HG03066 (cell line): ENCODE results near the gene DAZL.

ENCODE experiments used
- ATAC-seq: cut with Tn5 transposase; IDR thresholded peaks from one replicate; pipeline ENCODE4 v1.9.1; 2021; ENCODE audit warnings: low read depth; ENCODE audit not compliant: unreplicated experiment

DAZL gene

DNA sequence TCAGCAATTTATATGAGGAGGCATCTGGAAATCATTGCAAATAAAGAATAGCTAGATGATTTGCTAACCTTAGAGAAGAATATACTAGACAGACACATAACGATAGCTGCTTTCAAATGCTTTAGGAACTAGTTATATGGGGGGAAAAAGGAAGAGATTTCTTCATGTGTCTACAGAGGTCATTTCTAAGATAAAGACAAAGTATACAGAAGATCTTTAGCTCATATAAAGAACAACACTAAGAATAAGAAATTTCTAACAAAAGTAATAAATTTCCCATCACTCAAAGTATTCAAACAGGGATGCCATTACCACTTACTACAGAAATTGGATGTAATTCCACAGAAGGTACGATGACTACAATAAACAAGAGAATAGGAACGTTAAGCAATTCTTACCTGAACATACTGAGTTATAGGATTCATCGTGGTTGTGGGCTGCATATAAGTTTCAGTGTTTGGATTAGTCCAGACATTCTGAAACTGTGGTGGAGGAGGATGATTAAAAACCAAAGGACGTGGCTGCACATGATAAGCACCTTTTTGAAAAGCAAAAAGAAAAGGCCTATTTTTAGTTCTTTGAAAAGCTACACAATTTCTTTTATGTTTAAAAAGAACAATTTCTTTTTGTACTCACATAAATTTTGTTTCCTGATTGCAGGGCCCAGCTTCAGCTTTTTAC lies 8.7 kb downstream of the DAZL start:
- peak; percentile 60 for ATAC-seq

DNA sequence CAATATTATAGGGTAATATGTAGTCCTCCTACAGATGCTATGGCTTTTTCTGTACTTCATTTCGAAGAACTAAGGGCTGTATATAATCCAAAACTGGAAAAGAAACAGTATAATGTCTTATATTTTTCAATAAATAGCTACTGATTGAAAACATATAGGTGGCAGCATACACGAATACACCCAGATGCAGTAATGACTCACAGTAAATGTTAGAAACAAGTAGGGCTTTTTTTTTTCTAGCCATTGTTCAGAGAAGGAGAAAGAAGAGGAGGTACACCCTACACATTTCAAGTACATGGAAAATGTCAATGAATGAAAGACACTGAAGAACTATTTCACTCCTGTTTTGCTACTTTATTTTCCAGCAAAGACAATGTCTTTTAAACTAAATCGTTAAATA lies 9.4 kb downstream of the DAZL start:
- ATAC-seq: no peak

DNA sequence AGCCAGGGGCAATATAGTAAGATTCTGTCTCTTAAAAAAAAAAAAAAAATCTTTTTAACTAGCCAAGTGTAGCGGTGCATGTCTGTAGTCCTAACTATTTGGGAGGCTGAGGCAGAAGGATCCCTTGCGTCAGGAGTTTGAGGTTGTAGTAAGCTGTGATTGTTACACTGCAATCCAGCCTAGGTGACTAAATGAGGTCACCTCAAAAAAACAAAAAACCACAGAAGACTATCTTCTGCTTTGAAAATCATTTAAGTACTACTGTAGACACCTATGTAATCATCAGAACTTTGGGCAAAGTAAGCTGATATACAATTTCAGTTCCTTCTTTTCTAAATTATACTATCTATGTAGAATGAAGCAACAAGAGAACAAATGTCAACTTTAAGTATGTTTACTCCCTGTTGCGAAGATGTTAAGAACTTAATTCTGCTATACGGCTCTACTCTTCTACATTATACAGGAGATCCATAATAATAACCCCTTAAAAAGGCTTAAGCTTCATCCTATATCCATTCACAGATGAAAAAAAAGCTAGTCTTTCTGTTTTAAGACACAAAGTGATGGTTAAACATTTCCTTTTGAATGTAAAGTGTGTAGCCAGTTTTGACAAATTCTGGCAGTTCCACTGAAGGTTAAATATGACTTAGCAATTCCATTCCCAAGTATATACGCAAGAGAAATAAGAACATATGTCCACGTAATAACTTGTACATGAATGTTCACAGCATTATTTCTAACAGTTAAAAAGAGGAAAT lies 15.2 kb downstream of the DAZL start:
- ATAC-seq: peak; percentile 96

DNA sequence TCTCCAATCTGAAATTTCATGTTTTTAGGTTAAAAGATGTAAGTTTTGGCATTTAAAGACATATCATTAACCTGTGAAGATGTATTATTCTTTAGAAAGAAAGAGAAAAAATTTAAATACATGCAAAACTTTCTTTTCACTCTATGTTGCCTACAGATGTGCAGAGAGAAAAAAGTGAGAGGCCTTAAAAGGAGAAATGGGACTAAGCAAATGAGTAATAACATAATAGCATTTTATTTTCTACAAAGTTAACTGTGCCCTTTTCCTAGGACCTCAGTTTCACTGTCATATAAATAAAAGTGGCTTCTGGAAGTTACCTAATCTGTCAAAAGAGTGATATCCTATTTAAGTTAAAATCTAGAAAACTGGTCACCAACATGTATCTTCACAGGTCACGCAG lies 16.1 kb downstream of the DAZL start:
- ATAC-seq: no peak

DNA sequence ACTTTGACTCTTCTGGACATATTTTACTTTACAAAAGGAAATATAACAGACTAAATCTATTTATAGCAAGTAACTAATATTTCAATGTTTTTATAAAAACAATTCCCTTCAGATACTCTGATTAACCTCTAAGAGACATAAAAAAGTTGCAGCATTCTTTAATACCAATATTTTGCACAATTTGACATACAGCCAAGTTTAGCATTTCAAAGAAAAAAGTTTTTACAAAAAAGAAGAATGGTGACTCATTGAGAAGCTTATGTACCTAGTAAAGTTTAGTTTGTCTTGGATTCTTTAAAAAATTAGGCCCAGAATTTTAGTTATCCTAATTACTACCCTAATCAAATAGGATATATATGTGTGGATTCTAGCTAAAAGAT lies 17.6 kb downstream of the DAZL start:
- ATAC-seq: no peak

DNA sequence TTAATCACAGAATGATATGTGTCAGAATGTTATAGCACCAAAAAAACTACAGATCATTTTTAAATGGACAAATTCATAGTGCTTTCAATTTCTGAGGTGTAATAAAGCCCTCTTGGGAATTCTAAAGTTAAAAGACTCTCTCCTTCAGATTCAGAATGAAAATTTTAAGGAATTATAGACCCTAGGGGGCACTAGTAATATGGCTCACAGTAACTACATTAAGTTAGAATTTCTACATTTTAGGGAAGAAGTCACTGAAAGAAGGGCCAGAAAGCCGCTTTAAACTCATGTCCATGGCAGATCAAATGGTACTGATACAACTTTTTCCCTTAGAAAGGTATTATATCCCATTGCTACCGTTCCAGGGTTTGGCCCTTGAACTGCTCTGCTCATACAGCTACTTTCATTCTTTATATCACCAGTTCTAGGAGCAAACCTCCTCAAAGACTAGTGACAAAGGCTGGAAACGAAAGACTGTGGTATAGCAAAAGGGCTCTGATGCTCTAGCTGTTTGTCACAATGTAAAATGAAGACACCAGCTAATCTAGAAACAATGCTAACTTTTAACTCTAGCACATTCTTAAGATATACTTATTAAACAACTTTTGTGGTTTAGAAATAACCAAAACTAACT lies 18.1 kb downstream of the DAZL start:
- ATAC-seq: no peak

DNA sequence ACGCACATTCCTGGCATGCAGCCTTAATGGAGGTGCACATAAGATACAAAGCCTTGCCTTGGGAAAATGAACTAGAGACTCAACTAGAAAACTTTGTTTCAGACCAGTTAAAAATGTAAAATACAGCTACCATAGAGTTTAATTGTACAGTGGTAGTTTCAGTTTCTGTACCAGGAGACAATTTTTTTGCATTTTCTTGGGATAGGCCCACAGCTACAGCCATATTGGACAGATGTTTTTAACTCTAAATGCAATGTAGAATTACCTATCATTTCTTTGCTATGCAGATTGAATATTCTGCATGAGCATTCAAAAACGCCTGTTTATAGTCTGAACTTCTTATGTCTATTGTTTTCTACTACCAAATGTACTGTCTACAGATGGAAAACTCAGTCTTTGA lies 20.3 kb downstream of the DAZL start:
- ATAC-seq: no peak

DNA sequence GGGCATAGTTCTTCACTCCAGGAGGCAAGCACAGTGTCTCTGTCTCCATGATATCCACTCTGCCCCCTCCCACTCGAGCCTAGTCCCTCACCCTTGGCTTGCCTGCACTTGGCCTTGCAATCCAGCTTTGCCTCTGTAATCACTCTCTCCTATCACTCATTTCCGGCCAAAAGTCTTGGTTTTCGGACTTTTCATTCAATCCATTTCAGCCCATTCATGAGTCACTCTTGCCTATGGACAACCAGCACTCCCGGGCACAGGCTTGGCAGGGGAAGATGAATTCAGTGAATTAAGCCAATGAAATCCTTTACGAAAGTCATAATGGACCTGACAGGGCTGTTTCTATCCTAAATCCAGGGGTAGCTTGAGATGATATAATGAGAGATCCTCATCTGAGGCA lies 21.7 kb downstream of the DAZL start:
- no peak for ATAC-seq

DNA sequence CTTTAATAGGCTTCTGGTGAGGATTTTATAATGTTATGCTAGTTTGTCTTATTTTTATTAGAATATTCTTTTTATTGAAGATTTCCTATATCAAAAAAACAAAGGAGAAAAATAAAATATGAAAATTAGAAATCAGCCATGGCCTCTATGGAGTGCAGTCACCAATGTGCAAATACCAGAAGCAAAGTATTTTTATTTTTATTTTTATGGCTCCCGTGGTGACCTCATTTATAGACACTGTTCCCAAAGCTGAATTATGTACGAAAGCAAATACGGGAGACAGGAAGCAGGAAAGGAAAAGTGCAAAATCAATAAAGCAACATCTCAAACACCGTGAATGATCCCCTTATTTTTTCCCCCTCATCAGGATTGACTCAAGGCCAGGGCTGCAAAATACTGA lies 35.1 kb downstream of the DAZL start:
- ATAC-seq: no peak

DNA sequence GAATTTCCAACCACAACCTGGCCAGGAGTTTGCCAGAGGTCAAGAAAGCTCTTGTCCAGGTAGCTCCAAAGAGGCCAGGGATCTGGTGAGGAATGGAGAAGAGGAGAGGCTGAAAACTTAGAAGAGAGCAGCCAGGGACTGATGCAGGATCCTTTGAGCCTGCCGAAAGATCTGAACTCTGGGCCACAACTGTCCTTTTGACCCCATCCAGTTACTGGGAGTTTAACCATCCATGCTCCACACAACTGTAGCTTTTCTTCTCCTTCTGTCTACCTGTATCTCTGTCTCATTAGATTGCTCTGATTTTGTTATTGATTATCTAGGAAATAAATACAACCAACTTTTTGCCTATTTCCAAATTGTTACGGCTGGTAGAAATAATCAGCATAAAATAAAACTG lies 36.7 kb downstream of the DAZL start:
- ATAC-seq: no peak

DNA sequence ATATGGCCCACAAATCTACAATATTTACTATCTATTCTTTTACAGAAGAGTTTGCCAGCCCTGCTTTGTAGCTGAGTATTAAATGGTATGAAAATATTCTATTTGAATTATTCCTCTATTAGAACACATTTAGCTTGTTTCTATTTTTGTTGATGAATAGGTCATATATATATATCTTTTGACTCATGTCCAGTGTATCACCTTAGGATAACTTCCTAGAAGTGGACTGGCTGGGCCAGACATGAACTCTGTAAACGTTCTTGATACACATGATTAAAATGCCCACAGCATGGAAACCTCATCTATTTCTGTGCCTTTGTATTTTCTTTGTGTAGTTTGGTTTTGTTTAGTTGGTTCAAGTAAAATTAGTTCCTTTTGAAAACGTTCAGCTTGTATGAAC lies 37.1 kb downstream of the DAZL start:
- no peak for ATAC-seq

DNA sequence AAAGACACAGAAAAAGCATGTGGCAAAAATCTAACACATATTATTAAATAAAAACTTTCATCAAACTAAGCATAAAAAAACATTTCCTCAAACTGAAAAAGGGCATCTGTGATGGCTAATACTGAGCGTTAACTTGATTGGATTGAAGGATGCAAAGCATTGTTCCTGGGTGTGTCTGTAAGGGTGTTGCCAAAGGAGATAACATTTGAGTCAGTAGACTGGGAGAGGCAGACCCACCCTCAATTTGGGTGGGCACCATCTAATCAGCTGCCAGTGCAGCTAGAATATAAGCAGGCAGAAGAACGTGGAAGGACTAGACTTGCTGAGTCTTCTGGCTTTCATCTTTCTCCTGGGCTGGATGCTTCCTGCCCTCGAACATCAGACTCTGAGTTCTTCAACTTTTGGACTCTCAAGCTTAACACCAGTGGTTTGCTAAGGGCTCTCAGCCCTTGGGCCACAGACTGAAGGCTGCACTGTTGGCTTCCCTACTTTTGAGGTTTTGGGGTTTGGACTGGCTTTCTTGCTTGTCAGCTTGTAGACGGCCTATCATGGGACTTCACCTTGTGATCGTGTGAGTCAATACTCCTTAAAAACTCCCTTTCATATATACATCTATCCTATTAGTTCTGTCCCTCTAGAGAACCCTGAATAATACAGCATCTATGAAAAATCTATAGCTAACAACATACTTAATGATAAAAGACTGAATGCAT lies 45.4 kb downstream of the DAZL start:
- no peak for ATAC-seq

DNA sequence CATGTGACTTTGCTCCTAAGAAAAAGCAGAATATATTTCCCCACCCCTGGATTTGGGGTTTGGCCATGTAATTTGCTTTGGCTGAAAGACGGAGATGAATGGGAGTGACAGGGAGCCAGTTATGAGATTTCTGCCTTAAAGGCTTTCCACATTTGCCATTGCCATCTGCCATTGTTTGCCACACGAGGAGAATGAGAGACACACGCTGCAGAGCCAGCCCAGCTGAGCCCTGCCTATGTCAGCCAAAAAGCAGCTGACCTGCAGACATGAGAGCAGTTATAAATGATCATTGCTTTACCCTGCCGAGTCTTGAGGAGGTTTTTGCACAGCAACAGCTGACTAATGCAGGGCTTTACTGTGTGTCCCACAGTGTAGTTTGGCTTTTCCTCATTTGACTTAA lies 51.1 kb downstream of the DAZL start:
- ATAC-seq: no peak

DNA sequence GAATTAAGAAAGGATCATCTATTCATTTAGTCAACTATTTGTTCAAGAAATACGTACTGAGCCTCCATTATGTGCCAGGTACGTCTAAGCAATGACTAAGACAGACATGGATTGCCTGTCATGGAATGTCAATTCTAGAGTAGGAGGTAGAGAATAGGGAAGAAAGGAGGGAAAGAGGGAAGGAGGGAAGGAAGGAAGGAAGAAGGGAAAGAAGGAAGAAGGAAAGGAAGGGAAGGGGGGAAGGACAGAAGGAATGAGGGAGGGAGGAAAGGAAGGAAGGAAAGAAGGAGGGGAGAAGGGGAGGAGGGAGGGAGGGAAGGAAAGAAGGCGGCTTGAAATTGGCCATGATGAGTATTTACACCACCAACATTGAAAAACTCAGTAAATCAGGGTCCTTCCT lies 52.5 kb downstream of the DAZL start:
- ATAC-seq: no peak

DNA sequence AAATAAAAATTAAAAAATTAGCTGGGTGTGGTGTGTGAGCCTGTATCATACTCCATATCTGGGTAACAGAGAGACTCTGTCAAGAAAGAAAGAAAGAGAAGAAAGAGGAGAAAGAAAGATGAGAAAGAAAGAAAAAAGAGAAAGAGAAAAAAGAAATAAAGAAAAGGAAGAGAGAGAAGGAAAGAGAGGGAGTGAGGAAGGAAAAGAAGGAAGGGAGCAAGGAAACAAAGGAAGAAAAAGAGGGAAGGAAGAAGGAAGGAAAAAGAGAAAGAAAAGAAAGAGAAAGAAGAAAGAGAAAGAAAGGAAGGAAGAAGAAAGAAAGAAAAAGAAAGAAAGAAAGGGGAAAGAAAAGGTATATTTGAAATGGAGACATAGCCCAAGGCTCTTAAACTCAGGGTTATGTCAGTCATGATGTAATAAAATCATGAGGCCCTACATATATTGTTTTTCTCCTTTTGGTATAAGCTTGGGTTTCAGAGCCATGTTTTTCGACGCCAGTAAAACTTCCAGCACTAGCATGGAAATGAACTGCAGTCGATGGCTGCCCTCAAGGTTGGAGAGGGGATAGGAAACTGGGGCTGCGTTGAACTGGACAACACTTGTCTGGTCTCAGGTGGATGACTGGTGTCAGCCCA lies 53.8 kb downstream of the DAZL start:
- no peak for ATAC-seq

DNA sequence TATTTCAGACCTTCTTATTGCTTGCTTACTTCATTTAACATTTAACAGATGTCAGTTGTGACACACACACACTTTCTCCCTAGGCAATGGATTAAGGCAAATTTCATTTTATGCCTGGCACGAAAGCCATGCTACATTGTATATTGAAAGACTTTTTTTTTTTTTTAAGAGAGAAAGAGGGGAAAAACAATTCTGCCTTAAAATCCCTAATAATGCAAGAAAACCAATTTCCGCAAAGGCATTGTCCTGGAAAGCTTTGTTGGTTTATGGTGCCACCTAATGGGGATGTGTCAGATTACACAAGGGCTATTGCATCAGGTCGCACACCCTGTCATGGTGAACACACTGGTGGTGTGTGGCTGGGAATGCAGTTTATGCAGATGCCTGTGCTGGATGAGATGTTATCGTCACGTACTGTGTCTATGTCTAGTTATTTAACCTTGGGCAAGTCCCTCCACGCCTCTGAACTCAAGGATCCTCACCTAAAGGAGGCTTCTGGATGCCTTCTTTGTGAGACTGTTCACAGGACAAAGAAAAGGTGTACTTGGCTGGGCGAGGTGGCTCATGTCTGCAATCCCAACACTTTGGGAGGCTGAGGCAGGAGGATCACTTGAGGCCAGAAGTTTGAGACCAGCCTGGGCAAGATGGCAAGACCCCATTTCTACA lies 54.4 kb downstream of the DAZL start:
- ATAC-seq: peak; percentile 86

DNA sequence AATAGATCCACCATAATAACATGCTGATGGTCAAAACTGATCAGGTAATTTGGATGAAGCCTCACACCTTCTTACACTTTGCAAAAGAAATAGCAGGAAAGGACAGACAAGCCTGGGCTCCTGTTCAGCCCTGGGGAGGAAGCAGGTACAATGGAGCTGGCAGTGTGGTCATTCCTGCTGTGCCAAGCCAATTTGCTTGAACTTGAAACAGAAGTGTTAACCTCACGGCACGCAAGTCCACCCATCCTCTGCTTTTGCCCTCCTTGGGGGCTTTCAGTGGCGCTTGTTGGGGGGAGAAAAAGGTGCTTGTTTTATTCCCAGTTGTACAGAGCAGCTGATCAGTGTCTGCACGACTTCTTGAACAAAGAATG lies 54.9 kb downstream of the DAZL start:
- ATAC-seq: no peak

DNA sequence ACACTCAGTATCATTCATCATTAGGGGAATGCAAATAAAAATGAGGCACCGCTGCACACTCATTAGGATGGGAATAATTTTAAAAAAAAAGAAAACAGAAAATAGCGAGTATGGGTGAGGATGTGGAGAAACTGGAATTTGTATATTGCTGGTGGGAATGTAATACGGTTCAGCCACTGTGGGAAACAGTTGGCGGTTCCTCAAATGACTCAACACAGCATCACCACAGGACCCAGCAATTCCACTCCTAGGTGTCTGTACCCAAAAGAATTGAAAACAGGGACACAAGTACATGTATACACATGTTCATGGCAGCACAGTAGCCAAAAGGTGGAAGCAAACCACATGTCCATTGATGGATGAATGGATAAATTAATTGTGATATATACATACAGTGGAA lies 56.5 kb downstream of the DAZL start:
- no peak for ATAC-seq

DNA sequence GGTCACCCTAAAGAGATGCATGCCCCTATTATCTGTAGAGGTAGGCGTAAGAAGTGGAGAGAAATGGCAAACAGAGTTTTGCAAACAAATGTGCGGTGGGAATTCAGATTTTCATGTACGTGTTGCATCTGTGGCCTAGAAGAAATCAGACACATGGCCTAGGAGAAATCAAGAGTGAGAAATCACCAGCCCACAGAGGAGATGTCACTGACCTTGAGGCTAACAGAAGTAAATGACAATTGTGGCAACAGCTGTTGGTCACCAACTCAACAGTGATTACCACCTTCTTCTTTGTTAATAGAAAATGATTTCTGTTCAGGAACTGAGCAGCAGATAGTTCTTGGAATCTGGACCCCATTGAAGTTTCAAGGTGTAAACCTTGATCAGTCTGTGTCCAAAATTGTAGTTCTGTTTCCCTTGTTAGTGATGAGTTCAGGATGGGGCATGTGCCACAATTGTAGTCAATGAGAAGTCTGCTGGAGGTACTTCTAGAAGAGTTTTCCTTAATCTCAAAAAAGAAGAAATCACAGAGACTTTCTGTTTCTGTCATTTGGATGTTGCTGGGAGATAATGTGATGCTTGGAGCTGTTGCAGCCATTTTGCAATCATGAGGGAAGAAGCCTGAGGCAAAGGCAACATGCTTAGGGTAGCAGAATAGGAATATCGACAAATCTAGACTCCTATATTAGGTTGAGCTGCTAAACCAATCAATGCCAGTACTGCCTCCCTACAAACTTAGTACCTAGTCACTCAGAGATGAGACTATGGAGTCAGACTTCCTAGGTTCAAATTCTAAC lies 57.5 kb downstream of the DAZL start:
- ATAC-seq: no peak
